Tibial nerve (tissue), 4 donors: ENCODE results near the gene RPS6KA5. TPM values are rescaled to one million over a fixed set of nuclear protein-coding genes. Genes with fewer than 3 reads are reported as not detected.

Experiments used
- DNase-seq, 2 donors: peaks; one replicate each; pipeline ENCODE4 v3.0.0-alpha.2; 2019; ENCODE audit warnings: low spot score in 2 of 2
- H3K27ac ChIP-seq, 4 donors: fragments of 200-600 bp; sonication (generic) in 3 of 4; one replicate each; pipeline ENCODE4 v1.5.1; 2017 to 2019; ENCODE audit warnings: mild to moderate bottlenecking in 1 of 4
- H3K27me3 ChIP-seq, 2 donors: fragments of 200-600 bp; sonication (generic) in 1 of 2; one replicate each; pipeline versions ENCODE4 v1.5.1 to v1.6.0; 2017 to 2019
- H3K36me3 ChIP-seq, 3 donors: fragments of 200-600 bp; sonication (generic); one replicate each; pipeline ENCODE4 v1.5.1; 2018 to 2019
- H3K4me1 ChIP-seq, 4 donors: fragments of 200-600 bp; sonication (generic) in 3 of 4; one replicate each; pipeline ENCODE4 v1.5.1; 2017 to 2019
- H3K4me3 ChIP-seq, 4 donors: fragments of 200-600 bp; sonication (generic) in 3 of 4; one replicate each; pipeline ENCODE4 v1.5.1; 2017 to 2019; ENCODE audit warnings: mild to moderate bottlenecking in 1 of 4, moderate library complexity in 1 of 4
- H3K9me3 ChIP-seq, 4 donors: fragments of 200-600 bp; sonication (generic) in 3 of 4; one replicate each; pipeline ENCODE4 v1.5.1; 2017 to 2019
- EP300 ChIP-seq, 2 donors: sonication (generic); formaldehyde crosslinking; IDR thresholded peaks; one replicate each; pipeline ENCODE4 v1.6.1; 2017; ENCODE audit warnings: antibody characterized with exemption in 2 of 2, mild to moderate bottlenecking in 1 of 2
- POLR2A ChIP-seq, 2 donors: fragments of 450-650 bp; IDR thresholded peaks; one replicate each; pipeline ENCODE4 v1.6.1; 2017; ENCODE audit warnings: antibody characterized with exemption in 2 of 2, mild to moderate bottlenecking in 2 of 2, moderate library complexity in 2 of 2
- WGBS, 2 donors: methylation state at CpG; one replicate each; pipeline ENCODE4 v1.1.5; 2018; 5-methylcytosine and 5-hydroxymethylcytosine counted together
- total RNA-seq, 4 donors: library from RNA; depleted of rRNA; stranded (reverse); fragments of >200 nt; gene quantifications; one replicate each; pipeline ENCODE4 v1.1.0, GENCODE V29; 2016
- TF ChIP-seq, protein P1 (sequence below), 5 experiments: fragments of 200-600 bp in 3 of 5; fragments of 450-650 bp in 2 of 5; sonication (generic) in 3 of 5; IDR thresholded peaks; one replicate each; pipeline ENCODE4 v1.5.1; 2016 to 2019; ENCODE audit warnings: antibody characterized with exemption in 5 of 5, mild to moderate bottlenecking in 3 of 5, moderate library complexity in 2 of 5

RPS6KA5 gene
- total RNA-seq, 4 donors from 2014 or later: 8.4 to 12.7 (median 10.1) TPM

GRCh38 chr14:90818715-90819114 lies 241.7 kb downstream of the RPS6KA5 start:
- no peak for DNase-seq
- H3K27me3 ChIP-seq: no peaks in the 10 kb centered on the region
- H3K9me3 ChIP-seq: peaks cover 0 to 13% (median 0%) of the 10 kb centered on the region in 4 donors
- no peak overlapping the region for H3K4me3 ChIP-seq
- peaks cover 0 to 26% (median 9%) of the 10 kb centered on the region in 4 donors for H3K4me1 ChIP-seq
- no peaks in the 10 kb centered on the region for H3K36me3 ChIP-seq
- 81 to 87% methylated on average over 3 of the region's 3 CpGs for WGBS, 2 donors
- TF ChIP-seq EP300 (IDR thresholded peaks at IDR 0.05): no peak
- TF ChIP-seq, protein P1, sequence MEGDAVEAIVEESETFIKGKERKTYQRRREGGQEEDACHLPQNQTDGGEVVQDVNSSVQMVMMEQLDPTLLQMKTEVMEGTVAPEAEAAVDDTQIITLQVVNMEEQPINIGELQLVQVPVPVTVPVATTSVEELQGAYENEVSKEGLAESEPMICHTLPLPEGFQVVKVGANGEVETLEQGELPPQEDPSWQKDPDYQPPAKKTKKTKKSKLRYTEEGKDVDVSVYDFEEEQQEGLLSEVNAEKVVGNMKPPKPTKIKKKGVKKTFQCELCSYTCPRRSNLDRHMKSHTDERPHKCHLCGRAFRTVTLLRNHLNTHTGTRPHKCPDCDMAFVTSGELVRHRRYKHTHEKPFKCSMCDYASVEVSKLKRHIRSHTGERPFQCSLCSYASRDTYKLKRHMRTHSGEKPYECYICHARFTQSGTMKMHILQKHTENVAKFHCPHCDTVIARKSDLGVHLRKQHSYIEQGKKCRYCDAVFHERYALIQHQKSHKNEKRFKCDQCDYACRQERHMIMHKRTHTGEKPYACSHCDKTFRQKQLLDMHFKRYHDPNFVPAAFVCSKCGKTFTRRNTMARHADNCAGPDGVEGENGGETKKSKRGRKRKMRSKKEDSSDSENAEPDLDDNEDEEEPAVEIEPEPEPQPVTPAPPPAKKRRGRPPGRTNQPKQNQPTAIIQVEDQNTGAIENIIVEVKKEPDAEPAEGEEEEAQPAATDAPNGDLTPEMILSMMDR (IDR thresholded peaks at IDR 0.05): no peak
- TF ChIP-seq POLR2A (IDR thresholded peaks at IDR 0.05): no peak
- H3K27ac ChIP-seq: no peak overlapping the region

GRCh38 chr14:90816681-90817436 lies 243.6 kb downstream of the RPS6KA5 start:
- DNase-seq: no peak
- H3K4me3 ChIP-seq: peak overlapping the region in 1 of 4 donors; percentile 79
- no peaks in the 10 kb centered on the region for H3K27me3 ChIP-seq
- no peaks in the 10 kb centered on the region for H3K9me3 ChIP-seq
- peak overlapping the region in 1 of 4 donors; percentile 40 for H3K27ac ChIP-seq
- WGBS, 2 donors: 36 to 38% methylated on average over 15 to 16 of the region's 16 CpGs
- peaks cover 0 to 26% (median 9%) of the 10 kb centered on the region in 4 donors for H3K4me1 ChIP-seq
- no peaks in the 10 kb centered on the region for H3K36me3 ChIP-seq
- no peak for TF ChIP-seq POLR2A (IDR thresholded peaks at IDR 0.05)
- TF ChIP-seq, protein P1 (IDR thresholded peaks at IDR 0.05): peak in 1 of 5 experiments; percentile 15

DNA sequence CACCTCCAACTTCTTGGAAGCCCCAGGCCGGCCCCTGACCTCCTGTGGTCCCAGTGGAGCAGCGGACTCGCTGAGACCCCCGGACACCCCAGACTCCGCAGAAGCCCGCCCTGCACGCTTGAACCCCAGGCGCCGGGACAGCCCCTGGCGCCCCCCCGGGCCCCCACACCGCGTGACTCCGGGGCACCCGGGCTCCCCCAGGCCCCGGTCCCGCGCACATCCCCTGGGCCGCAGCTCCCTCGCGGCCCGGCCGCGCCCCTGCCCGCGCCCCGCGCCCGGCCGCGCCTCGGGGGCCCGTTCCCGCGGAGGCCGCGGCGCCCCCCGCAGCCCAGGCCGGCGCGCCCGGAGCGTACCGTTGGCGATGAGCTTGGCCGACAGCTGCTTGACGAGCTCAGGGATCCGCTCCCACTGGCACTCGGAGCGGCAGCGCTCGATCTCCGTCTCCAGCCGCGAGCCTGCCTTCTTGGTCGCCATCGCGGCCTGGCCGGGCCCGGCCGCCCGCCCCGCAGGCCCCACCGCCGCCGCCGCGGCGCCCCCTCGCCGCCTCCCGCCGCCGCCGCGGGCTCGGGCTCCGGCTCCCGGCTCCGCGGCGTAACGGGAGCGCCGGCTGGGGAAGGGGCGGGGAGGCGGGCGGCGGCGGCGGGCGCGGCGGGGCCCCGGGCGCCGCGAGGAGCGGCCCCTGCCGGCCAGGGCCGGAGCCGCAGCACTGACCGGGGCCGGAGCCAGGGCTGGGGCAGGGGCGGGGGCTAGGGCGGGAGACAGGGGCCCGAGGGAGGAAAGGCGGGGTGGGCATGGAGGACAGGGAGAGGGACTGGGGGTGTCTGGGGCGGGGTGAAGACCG lies 244.4 kb downstream of the RPS6KA5 start, which contains the start of gene TTC7B:
Gene TTC7B, minus strand, starts transcription at position 609 of the 841 bp plus-strand sequence. Its CDS starts 135 bp downstream, at position 474.
- H3K9me3 ChIP-seq: no peaks in the 10 kb centered on the region
- 0 to 1% methylated on average over 2 to 29 of the region's 111 CpGs for WGBS, 2 donors
- TF ChIP-seq, protein P1 (IDR thresholded peaks at IDR 0.05): peak in 4 of 5 experiments; percentile 25 to 88 (median 40)
- TF ChIP-seq POLR2A (IDR thresholded peaks at IDR 0.05): no peak
- peak within 1 kb of the TSS in 2 of 4 donors; percentile 40 to 81 for H3K27ac ChIP-seq
- no peak for DNase-seq
- peak within 1 kb of the TSS; percentile 55 to 79 (median 65) for H3K4me3 ChIP-seq
- H3K36me3 ChIP-seq: no peaks in the 10 kb centered on the region
- H3K27me3 ChIP-seq: no peaks in the 10 kb centered on the region
- H3K4me1 ChIP-seq: peaks cover 0 to 26% (median 9%) of the 10 kb centered on the region in 4 donors

GRCh38 chr14:90815572-90815821 lies 244.9 kb downstream of the RPS6KA5 start:
- H3K27ac ChIP-seq: peak overlapping the region in 2 of 4 donors; percentile 40 to 81

DNA sequence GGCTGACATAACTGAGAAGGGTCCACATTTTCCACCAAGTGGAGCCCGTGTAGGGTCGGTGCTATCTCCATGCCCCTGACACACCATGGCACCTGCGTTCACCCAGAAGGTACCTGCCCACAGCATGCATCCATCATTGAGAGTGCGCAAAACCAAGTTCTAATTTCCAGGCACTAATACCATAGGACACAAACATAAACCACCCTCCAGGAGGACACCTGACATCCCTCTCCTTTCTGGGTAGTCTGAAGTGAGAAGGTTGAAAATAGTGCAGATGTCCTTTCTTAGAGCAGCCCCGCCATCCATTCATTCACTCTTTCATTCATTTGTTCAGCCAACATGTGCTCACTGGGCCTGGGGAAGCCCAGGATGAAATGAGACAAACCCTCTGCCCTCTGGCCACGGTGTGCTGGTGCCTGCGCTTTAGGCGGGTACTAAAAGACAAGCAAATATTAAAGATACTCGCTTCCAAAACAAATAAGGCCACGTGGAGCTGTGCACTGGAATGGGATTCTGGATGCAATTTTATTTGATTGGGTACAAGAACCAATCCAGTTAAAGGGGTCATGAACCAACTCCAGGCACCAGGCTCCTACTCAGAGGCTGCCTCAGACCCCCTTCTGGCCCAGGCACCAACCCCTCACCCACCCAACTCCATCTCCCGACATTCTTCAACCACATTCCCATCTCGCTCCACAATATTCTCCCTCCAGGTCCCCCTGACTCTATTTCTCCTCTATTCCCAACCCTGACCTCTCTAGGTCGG lies 245.5 kb downstream of the RPS6KA5 start:
- WGBS, 2 donors: 48 to 53% methylated on average over 13 of the region's 13 CpGs
- Histone ChIP-seq H3K4me3 (peak overlapping the region; percentile 55 to 79 (median 65)), H3K9me3 (no peaks in the 10 kb centered on the region), H3K27me3 (no peaks in the 10 kb centered on the region), H3K27ac (peak overlapping the region in 2 of 4 donors; percentile 40 to 81), H3K4me1 (peaks cover 0 to 26% (median 9%) of the 10 kb centered on the region in 4 donors), H3K36me3 (no peaks in the 10 kb centered on the region)
- TF ChIP-seq, protein P1 (IDR thresholded peaks at IDR 0.05): no peak
- no peak for TF ChIP-seq POLR2A (IDR thresholded peaks at IDR 0.05)
- no peak for TF ChIP-seq EP300 (IDR thresholded peaks at IDR 0.05)
- no peak for DNase-seq

More at GRCh38 chr14:90815572-90815821, 244.9 kb downstream of the RPS6KA5 start:
- peaks cover 0 to 26% (median 9%) of the 10 kb centered on the region in 4 donors for H3K4me1 ChIP-seq
- no peak for DNase-seq
- 10 to 11% methylated on average over 5 of the region's 5 CpGs for WGBS, 2 donors
- peak overlapping the region; percentile 55 to 79 (median 65) for H3K4me3 ChIP-seq
- H3K9me3 ChIP-seq: no peaks in the 10 kb centered on the region
- H3K36me3 ChIP-seq: no peaks in the 10 kb centered on the region
- no peaks in the 10 kb centered on the region for H3K27me3 ChIP-seq
- no peak for TF ChIP-seq POLR2A (IDR thresholded peaks at IDR 0.05)
